Astrocyte (in vitro differentiated cells and primary cell): ENCODE results near the gene RHD.
"Not testable (repeated sequence)": the region's sequence is repeated elsewhere in the genome, so short reads cannot be mapped to it uniquely, and the experiment has no call there.

ENCODE experiments used
- CTCF ChIP-seq: IDR thresholded peaks from 2 replicates; pipeline ENCODE4 v1.5.1; 2011; ENCODE audit warnings: low read depth, mild to moderate bottlenecking, inconsistent platforms, low read length, moderate library complexity; ENCODE audit not compliant: insufficient read depth
- EZH2 ChIP-seq: IDR thresholded peaks from 2 replicates; pipeline ENCODE4 v1.6.1; 2012; ENCODE audit warnings: mild to moderate bottlenecking, low read length, inconsistent platforms; ENCODE audit not compliant: insufficient read depth

GRCh38 chr1:25337483-25338187 lies 65.3 kb downstream of the RHD start:
- TF ChIP-seq CTCF, EZH2: not testable (repeated sequence)
